Right cardiac atrium (tissue), 5 donors: ENCODE data around the gene ATP6V1A. TPM values are rescaled to one million over a fixed set of nuclear protein-coding genes. Genes with fewer than 3 reads are reported as not detected.
"Not testable (repeated sequence)": the region's sequence is repeated elsewhere in the genome, so short reads cannot be mapped to it uniquely, and the experiment has no call there.

Experiments used
- ATAC-seq, 2 donors: fragments of 200-7000 bp; cut with Tn5 transposase; one replicate each; pipeline versions ENCODE4 v1.8.0 to v1.9.1; 2020; ENCODE audit warnings: moderate library complexity in 2 of 2, mild to moderate bottlenecking in 1 of 2
- DNase-seq, 3 donors: peaks; one replicate each; pipeline ENCODE4 v3.0.0-alpha.2; 2020
- H3K27ac ChIP-seq: one replicate; pipeline ENCODE4 v1.5.1; 2013; ENCODE audit warnings: mild to moderate bottlenecking, low read length, control low read depth, moderate library complexity
- H3K27me3 ChIP-seq: one replicate; pipeline ENCODE4 v1.6.1; 2013; ENCODE audit not compliant: control insufficient read depth, insufficient read depth
- H3K4me1 ChIP-seq: one replicate; pipeline ENCODE4 v1.6.1; 2013; ENCODE audit warnings: low read length; ENCODE audit not compliant: control insufficient read depth, insufficient read depth
- H3K4me3 ChIP-seq: one replicate; pipeline ENCODE4 v1.5.1; 2013; ENCODE audit warnings: low read length, control low read depth
- H3K9me3 ChIP-seq: one replicate; pipeline ENCODE4 v1.6.1; 2013; ENCODE audit warnings: low read length; ENCODE audit not compliant: control insufficient read depth
- WGBS: extraction: QIAGEN DNeasy Blood & Tissue Kit; methylation state at CpG from one replicate; pipeline ENCODE4 v1.1.7; 2013; 5-methylcytosine and 5-hydroxymethylcytosine counted together
- intact Hi-C, 4 donors: fragments of 100-400 bp; cut with DNase I; formaldehyde crosslinking; loops; one replicate each; pipeline versions ENCODE4 v1.11.0 to v1.14.0; 2022 to 2023
- polyA plus RNA-seq: library from polyadenylated mRNA; stranded (reverse); fragments of 200-250 nt; gene quantifications from one replicate; pipeline ENCODE4 v1.2.3, GENCODE V29; 2013
- total RNA-seq, 4 donors: library from RNA; stranded (reverse); fragmentation: NEBNext Ultra II Directional; extraction: Animal tissue kit (Norgen Biotek cat#: 25700); gene quantifications; one replicate each; pipeline ENCODE4 v1.2.1, GENCODE V29; 2021
- donor health status: healthy with polysubstance abuse.
- donor health status: DM: no; HTN: yes; CAD: no.
- donor health status: DM: no; HTN: no; CAD: no.
- donor health status: DM: no; HTN: yes; CAD: no; lungs with severe emphysema.
- donor health status: DM: yes; HTN: yes; CAD: no.

ATP6V1A gene
- total and polyA plus RNA-seq, 5 donors = 9.1 to 29.0 (median 25.7) TPM

DNA sequence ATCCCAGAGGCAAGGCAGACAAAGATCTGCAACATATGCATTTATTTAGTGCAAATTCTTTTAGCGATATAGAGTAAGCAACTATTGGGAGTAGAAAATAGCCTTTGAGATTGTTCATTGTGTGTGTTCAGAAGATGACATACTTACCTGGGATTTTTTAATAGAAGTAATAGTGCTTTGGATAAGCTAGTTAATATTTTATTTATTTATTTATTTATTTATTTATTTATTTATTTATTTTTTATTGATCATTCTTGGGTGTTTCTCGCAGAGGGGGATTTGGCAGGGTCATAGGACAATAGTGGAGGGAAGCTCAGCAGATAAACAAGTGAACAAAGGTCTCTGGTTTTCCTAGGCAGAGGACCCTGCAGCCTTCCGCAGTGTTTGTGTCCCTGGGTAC, 102.2 kb downstream of the ATP6V1A start:
- H3K4me1 ChIP-seq, H3K9me3 ChIP-seq, DNase-seq, H3K4me3 ChIP-seq, H3K27ac ChIP-seq, H3K27me3 ChIP-seq, intact Hi-C loops, ATAC-seq: not testable (repeated sequence)
- WGBS = 96% methylated on average over 3 of the region's 3 CpGs

- H3K27me3 ChIP-seq, DNase-seq, H3K4me1 ChIP-seq, H3K27ac ChIP-seq, H3K4me3 ChIP-seq, H3K9me3 ChIP-seq, intact Hi-C loops, ATAC-seq: not testable (repeated sequence)
- 97% methylated on average over 12 of the region's 22 CpGs for WGBS
Observed at GRCh38 chr3:113849841-113850240, 103.0 kb downstream of the ATP6V1A start.

- H3K4me1 ChIP-seq, DNase-seq, intact Hi-C loops, H3K27me3 ChIP-seq, H3K4me3 ChIP-seq, H3K9me3 ChIP-seq, H3K27ac ChIP-seq, ATAC-seq: not testable (repeated sequence)
- 96% methylated on average over 9 of the region's 9 CpGs for WGBS
Observed at GRCh38 chr3:113850391-113850790, 103.6 kb downstream of the ATP6V1A start.

- ATAC-seq (no peak), DNase-seq (no peak)
- no peak overlapping the region for H3K4me3 ChIP-seq
Observed at GRCh38 chr3:113852506-113852905, 105.7 kb downstream of the ATP6V1A start.

More at GRCh38 chr3:113852506-113852905, 105.7 kb downstream of the ATP6V1A start:
- Histone ChIP-seq H3K9me3 (no peaks in the 10 kb centered on the region), H3K4me1 (no peaks in the 10 kb centered on the region), H3K27ac (no peak overlapping the region), H3K27me3 (no peaks in the 10 kb centered on the region)
- intact Hi-C loops = no loop called here
- 46% methylated on average over 3 of the region's 3 CpGs for WGBS

Other genes with a start within 250 kb of the ATP6V1A start
- 1 to 10 TPM; 6.2 to 9.7 (median 8.5) TPM for gene SPICE1, start 231.9 kb upstream of the ATP6V1A start, total RNA-seq
- gene SPICE1, start 231.9 kb upstream of the ATP6V1A start, polyA plus RNA-seq = 1.7 TPM
- 1 to 10 TPM in 2 of 4 donors, under 1 TPM in 2; 0.50 to 1.9 (median 0.88) TPM for gene SIDT1, start 214.5 kb upstream of the ATP6V1A start, total RNA-seq
- gene SIDT1, start 214.5 kb upstream of the ATP6V1A start, polyA plus RNA-seq = 0.16 TPM
- gene USF3, start 50.4 kb upstream of the ATP6V1A start, total RNA-seq = 10 to 100 TPM; 13.4 to 15.4 (median 14.4) TPM
- gene USF3, start 50.4 kb upstream of the ATP6V1A start, polyA plus RNA-seq = 6.3 TPM
- gene NAA50, start 786 bp upstream of the ATP6V1A start, total RNA-seq = 10 to 100 TPM; 61.8 to 91.7 (median 68.0) TPM
- gene NAA50, start 786 bp upstream of the ATP6V1A start, polyA plus RNA-seq = 26.5 TPM
- gene GRAMD1C, start 91.8 kb downstream of the ATP6V1A start, total RNA-seq = 1 to 10 TPM in 3 of 4 donors, under 1 TPM in 1; 0.94 to 3.0 (median 1.8) TPM
- 0.38 TPM for gene GRAMD1C, start 91.8 kb downstream of the ATP6V1A start, polyA plus RNA-seq
- gene ZDHHC23, start 201.0 kb downstream of the ATP6V1A start, total RNA-seq = 1 to 10 TPM; 1.2 to 2.4 (median 2.2) TPM
- 0.93 TPM for gene ZDHHC23, start 201.0 kb downstream of the ATP6V1A start, polyA plus RNA-seq